ENCODE data around the gene TMEM132D.

GRCh38 chr12:129230995-129231394 lies 672.8 kb downstream of the TMEM132D start:
- TF ChIP-seq CTCF (IDR thresholded peaks at IDR 0.05) (no peak), POLR2A (IDR thresholded peaks at IDR 0.05) (no peak)
